Prostate gland (tissue), 2 donors: Measurements from ENCODE around the gene GSDME.

Experiments
- CTCF ChIP-seq, 4 experiments: fragments of 200-600 bp in 2 of 4; fragments of 450-650 bp in 2 of 4; sonication (generic) in 2 of 4; IDR thresholded peaks; 1 replicate in 3 of 4; 2 replicates in 1 of 4; pipeline ENCODE4 v1.5.1; 2016 to 2019; ENCODE audit warnings: antibody characterized with exemption in 4 of 4, mild to moderate bottlenecking in 2 of 4, moderate library complexity in 2 of 4
- POLR2A ChIP-seq: fragments of 450-650 bp; IDR thresholded peaks from one replicate; pipeline ENCODE4 v1.6.1; 2016; ENCODE audit warnings: antibody characterized with exemption, mild to moderate bottlenecking

- TF ChIP-seq CTCF (IDR thresholded peaks at IDR 0.05) (no peak), POLR2A (no peak)
These were observed 88.2 kb downstream of the GSDME start for GRCh38 chr7:24668927-24669635.
